ENCODE data around the gene SYNPR. TPM values are rescaled to one million over a fixed set of nuclear protein-coding genes. Genes with fewer than 3 reads are reported as not detected.

Gene SYNPR
- total RNA-seq, 1 donor from 2014 or later = 13.2 TPM

GRCh38 chr3:63609408-63609807 is 331.3 kb downstream of the SYNPR start:
- TF ChIP-seq CTCF (IDR thresholded peaks at IDR 0.05; ENCODE audit: unreplicated experiment) = no peak
- no peak overlapping the region for H3K27ac Mint-ChIP-seq
- peaks cover under 1% of the 10 kb centered on the region for H3K4me1 Mint-ChIP-seq (ENCODE audit: low read depth)
- no peak for DNase-seq (ENCODE audit: low spot score, unreplicated experiment)
- H3K9me3 Mint-ChIP-seq (ENCODE audit: low read depth) = no peaks in the 10 kb centered on the region
- H3K27me3 Mint-ChIP-seq = no peaks in the 10 kb centered on the region
- H3K4me3 Mint-ChIP-seq (ENCODE audit: low read depth) = no peak overlapping the region
- H3K36me3 Mint-ChIP-seq (ENCODE audit: insufficient read depth) = peaks cover 2% of the 10 kb centered on the region

GRCh38 chr3:63609834-63610233 is 331.7 kb downstream of the SYNPR start:
- no peaks in the 10 kb centered on the region for H3K9me3 Mint-ChIP-seq (ENCODE audit: low read depth)
- peaks cover 2% of the 10 kb centered on the region for H3K36me3 Mint-ChIP-seq (ENCODE audit: insufficient read depth)
- TF ChIP-seq CTCF (IDR thresholded peaks at IDR 0.05; ENCODE audit: unreplicated experiment) = no peak
- no peaks in the 10 kb centered on the region for H3K27me3 Mint-ChIP-seq
- DNase-seq (ENCODE audit: low spot score, unreplicated experiment) = no peak
- H3K4me3 Mint-ChIP-seq (ENCODE audit: low read depth) = no peak overlapping the region
- no peak overlapping the region for H3K27ac Mint-ChIP-seq
- H3K4me1 Mint-ChIP-seq (ENCODE audit: low read depth) = no peaks in the 10 kb centered on the region

- no peak for DNase-seq (ENCODE audit: low spot score, unreplicated experiment)
- H3K36me3 Mint-ChIP-seq (ENCODE audit: insufficient read depth) = peaks cover 2% of the 10 kb centered on the region
- no peaks in the 10 kb centered on the region for H3K27me3 Mint-ChIP-seq
- H3K9me3 Mint-ChIP-seq (ENCODE audit: low read depth) = no peaks in the 10 kb centered on the region
- no peak overlapping the region for H3K27ac Mint-ChIP-seq
- H3K4me1 Mint-ChIP-seq (ENCODE audit: low read depth) = peaks cover 1% of the 10 kb centered on the region
- TF ChIP-seq CTCF (IDR thresholded peaks at IDR 0.05; ENCODE audit: unreplicated experiment) = no peak
- H3K4me3 Mint-ChIP-seq (ENCODE audit: low read depth) = no peak overlapping the region
Measured at GRCh38 chr3:63611382-63611781, 333.3 kb downstream of the SYNPR start.

- H3K9me3 Mint-ChIP-seq (ENCODE audit: low read depth) = no peaks in the 10 kb centered on the region
- H3K4me1 Mint-ChIP-seq (ENCODE audit: low read depth) = peaks cover 5% of the 10 kb centered on the region
- no peaks in the 10 kb centered on the region for H3K27me3 Mint-ChIP-seq
- no peak for TF ChIP-seq CTCF (IDR thresholded peaks at IDR 0.05; ENCODE audit: unreplicated experiment)
- H3K4me3 Mint-ChIP-seq (ENCODE audit: low read depth) = no peak overlapping the region
- no peak for DNase-seq (ENCODE audit: low spot score, unreplicated experiment)
- H3K27ac Mint-ChIP-seq = no peak overlapping the region
- peaks cover 2% of the 10 kb centered on the region for H3K36me3 Mint-ChIP-seq (ENCODE audit: insufficient read depth)
Measured at GRCh38 chr3:63613561-63613960, 335.5 kb downstream of the SYNPR start.

GRCh38 chr3:63617391-63617790 is 339.3 kb downstream of the SYNPR start:
- DNase-seq (ENCODE audit: low spot score, unreplicated experiment) = no peak
- H3K36me3 Mint-ChIP-seq (ENCODE audit: insufficient read depth) = peaks cover 2% of the 10 kb centered on the region
- peaks cover 11% of the 10 kb centered on the region for H3K4me1 Mint-ChIP-seq (ENCODE audit: low read depth)
- TF ChIP-seq CTCF (IDR thresholded peaks at IDR 0.05; ENCODE audit: unreplicated experiment) = no peak
- H3K27ac Mint-ChIP-seq = no peak overlapping the region
- H3K9me3 Mint-ChIP-seq (ENCODE audit: low read depth) = no peaks in the 10 kb centered on the region
- H3K27me3 Mint-ChIP-seq = no peaks in the 10 kb centered on the region
- H3K4me3 Mint-ChIP-seq (ENCODE audit: low read depth) = no peak overlapping the region
